HG02884 (cell line): Measurements from ENCODE around the gene TEKTIP1.

Experiments
- ATAC-seq: cut with Tn5 transposase; IDR thresholded peaks from one replicate; pipeline ENCODE4 v1.9.1; 2021; ENCODE audit warnings: mild to moderate bottlenecking, moderate library complexity; ENCODE audit not compliant: unreplicated experiment

TEKTIP1 gene

GRCh38 chr19:3538965-3539755 is at the start of gene TEKTIP1:
TSS of gene TEKTIP1 (plus strand) at chr19:3539174. CDS start at chr19:3539178, 4 bp downstream.
- no peak for ATAC-seq

GRCh38 chr19:3491396-3492119 is 47.4 kb upstream of the TEKTIP1 start:
- ATAC-seq, result no peak

- ATAC-seq, result no peak
Measured at GRCh38 chr19:3492131-3492839, 46.7 kb upstream of the TEKTIP1 start.

- ATAC-seq, result no peak
Measured at GRCh38 chr19:3492919-3493318, 46.1 kb upstream of the TEKTIP1 start.

GRCh38 chr19:3493651-3494050 is 45.3 kb upstream of the TEKTIP1 start:
- no peak for ATAC-seq

- no peak for ATAC-seq
Measured at GRCh38 chr19:3494051-3494450, 44.9 kb upstream of the TEKTIP1 start.

- ATAC-seq, result no peak
Measured at GRCh38 chr19:3494559-3494958, 44.4 kb upstream of the TEKTIP1 start.

GRCh38 chr19:3496392-3497273 is 42.3 kb upstream of the TEKTIP1 start:
- no peak for ATAC-seq

GRCh38 chr19:3497757-3498520 is 41.0 kb upstream of the TEKTIP1 start:
- no peak for ATAC-seq

GRCh38 chr19:3499738-3500428 is 39.1 kb upstream of the TEKTIP1 start:
- no peak for ATAC-seq

GRCh38 chr19:3500429-3501101 is 38.4 kb upstream of the TEKTIP1 start, which contains the start of gene DOHH:
TSS of gene DOHH (minus strand) at chr19:3500674. CDS start at chr19:3496814, 3,860 bp downstream.
- peak; percentile 71 for ATAC-seq

GRCh38 chr19:3501780-3502179 is 37.2 kb upstream of the TEKTIP1 start:
- ATAC-seq, result no peak

GRCh38 chr19:3503036-3503572 is 35.9 kb upstream of the TEKTIP1 start:
- ATAC-seq, result no peak

- ATAC-seq, result no peak
Measured at GRCh38 chr19:3504735-3505134, 34.2 kb upstream of the TEKTIP1 start.

GRCh38 chr19:3505598-3506383 is 33.2 kb upstream of the TEKTIP1 start, which contains the start of gene FZR1:
TSS of gene FZR1 (plus strand) at chr19:3506311. CDS start at chr19:3522990, 16,679 bp downstream.
- ATAC-seq, result peak; percentile 81

- no peak for ATAC-seq
Measured at GRCh38 chr19:3506384-3507340, 32.3 kb upstream of the TEKTIP1 start.
